DND-41 (cell line): ENCODE measurements around the gene LLPH.

Experiments
- ATAC-seq: fragments of 200-7000 bp; cut with Tn5 transposase; 3 replicates; pipeline ENCODE4 v1.9.1; 2021; ENCODE audit warnings: low read depth; ENCODE audit not compliant: insufficient read depth
- DNase-seq: peaks from one replicate; pipeline ENCODE4 v3.0.0-alpha.2; 2020
- H2AFZ ChIP-seq: 2 replicates; pipeline ENCODE4 v1.6.0; 2012; ENCODE audit warnings: low read depth, low read length
- H3K27ac ChIP-seq: 2 replicates; pipeline ENCODE4 v1.5.1; 2012; ENCODE audit warnings: low read length, inconsistent platforms
- H3K27me3 ChIP-seq: fragments of 200-600 bp; sonication (generic); 2 replicates; pipeline ENCODE4 v1.6.0; 2012; ENCODE audit warnings: low read length, mild to moderate bottlenecking, inconsistent platforms; ENCODE audit not compliant: insufficient read depth, poor library complexity
- H3K36me3 ChIP-seq: 2 replicates; pipeline ENCODE4 v1.5.1; 2012; ENCODE audit warnings: low read length, inconsistent platforms; ENCODE audit not compliant: insufficient read depth
- H3K4me1 ChIP-seq: 2 replicates; pipeline ENCODE4 v1.5.1; 2012; ENCODE audit warnings: mild to moderate bottlenecking, low read length; ENCODE audit not compliant: insufficient read depth
- H3K4me2 ChIP-seq: 2 replicates; pipeline ENCODE4 v1.6.0; 2012; ENCODE audit warnings: mild to moderate bottlenecking, moderate library complexity, low read length, inconsistent platforms; ENCODE audit not compliant: insufficient read depth
- H3K4me3 ChIP-seq, 2 experiments: fragments of 200-600 bp in 1 of 2; shearing (Covaris generic) in 1 of 2; 2 replicates each; pipeline ENCODE4 v1.5.1; 2012 to 2016; ENCODE audit warnings: inconsistent platforms in 2 of 2, low read length in 2 of 2, mild to moderate bottlenecking in 2 of 2, low read depth in 1 of 2, moderate library complexity in 1 of 2
- H3K79me2 ChIP-seq: 2 replicates; pipeline ENCODE4 v1.6.0; 2012; ENCODE audit warnings: low read length, inconsistent platforms; ENCODE audit not compliant: insufficient read depth
- H3K9ac ChIP-seq: 2 replicates; pipeline ENCODE4 v1.6.0; 2012; ENCODE audit warnings: low read depth, mild to moderate bottlenecking, inconsistent platforms, low read length, moderate library complexity
- H3K9me3 ChIP-seq: 2 replicates; pipeline ENCODE4 v1.5.1; 2012; ENCODE audit warnings: low read length, moderate library complexity, mild to moderate bottlenecking, inconsistent platforms; ENCODE audit not compliant: insufficient read depth, severe bottlenecking
- H4K20me1 ChIP-seq: 2 replicates; pipeline ENCODE4 v1.6.0; 2012; ENCODE audit warnings: low read length; ENCODE audit not compliant: insufficient read depth
- CTCF ChIP-seq: IDR thresholded peaks from 2 replicates; pipeline ENCODE4 v1.5.1; 2012; ENCODE audit warnings: borderline replicate concordance, low read length, moderate library complexity, mild to moderate bottlenecking; ENCODE audit not compliant: poor library complexity, severe bottlenecking; ENCODE audit errors: extremely low read depth
- EZH2 ChIP-seq: IDR thresholded peaks from 3 replicates; pipeline ENCODE4 v1.6.1; 2012; ENCODE audit warnings: borderline replicate concordance, low read depth, mild to moderate bottlenecking, moderate library complexity, low read length, inconsistent platforms; ENCODE audit not compliant: severe bottlenecking

The LLPH gene

GRCh38 chr12:66163289-66163688 lies 32.7 kb upstream of the LLPH start:
- Histone ChIP-seq H3K9ac (no peak overlapping the region), H4K20me1 (peaks cover 8% of the 10 kb centered on the region; the same call in 1 of the 2 replicates), H3K27ac (no peak overlapping the region), H3K4me1 (peaks cover 15% of the 10 kb centered on the region), H3K9me3 (peaks cover 5% of the 10 kb centered on the region), H3K4me2 (no peak overlapping the region), H2AFZ (no peak overlapping the region), H3K27me3 (no peaks in the 10 kb centered on the region), H3K36me3 (peaks cover 49% of the 10 kb centered on the region), H3K79me2 (peaks cover 95% of the 10 kb centered on the region), H3K4me3 (no peak overlapping the region)
- ATAC-seq (no peak), DNase-seq (no peak)
- TF ChIP-seq CTCF = no peak
- TF ChIP-seq EZH2 = no peak

- DNase-seq = no peak
- peaks cover 9% of the 10 kb centered on the region for H3K4me1 ChIP-seq
- H4K20me1 ChIP-seq = peaks cover 8% of the 10 kb centered on the region; the same call in 1 of the 2 replicates
- no peaks in the 10 kb centered on the region for H3K27me3 ChIP-seq
- TF ChIP-seq CTCF (no peak), EZH2 (no peak)
- no peak overlapping the region for H3K9ac ChIP-seq
- H3K27ac ChIP-seq = no peak overlapping the region
- peaks cover 46% of the 10 kb centered on the region for H3K36me3 ChIP-seq
- H3K4me3 ChIP-seq = no peak overlapping the region
- H3K9me3 ChIP-seq = peaks cover 5% of the 10 kb centered on the region
- no peak overlapping the region for H3K4me2 ChIP-seq
- ATAC-seq = no peak
- no peak overlapping the region for H2AFZ ChIP-seq
- H3K79me2 ChIP-seq = peaks cover 90% of the 10 kb centered on the region
Measured at GRCh38 chr12:66162701-66163100, 32.2 kb upstream of the LLPH start.

- peaks cover 88% of the 10 kb centered on the region for H3K79me2 ChIP-seq
- H3K9ac ChIP-seq = no peak overlapping the region
Measured at GRCh38 chr12:66160704-66161103, 30.2 kb upstream of the LLPH start.

More at GRCh38 chr12:66160704-66161103, 30.2 kb upstream of the LLPH start:
- no peak overlapping the region for H3K27ac ChIP-seq
- H4K20me1 ChIP-seq = peaks cover 14% of the 10 kb centered on the region; the same call in 1 of the 2 replicates
- ATAC-seq (no peak), DNase-seq (no peak)
- H3K27me3 ChIP-seq = no peaks in the 10 kb centered on the region
- H3K4me1 ChIP-seq = no peaks in the 10 kb centered on the region
- H3K4me2 ChIP-seq = no peak overlapping the region
- TF ChIP-seq CTCF = no peak
- H3K36me3 ChIP-seq = peaks cover 35% of the 10 kb centered on the region
- H3K4me3 ChIP-seq = no peak overlapping the region
- no peak overlapping the region for H2AFZ ChIP-seq
- H3K9me3 ChIP-seq = peaks cover 5% of the 10 kb centered on the region
